A673 (cell line): Measurements from ENCODE around the gene SLC15A4. TPM values are rescaled to one million over a fixed set of nuclear protein-coding genes. Genes with fewer than 3 reads are reported as not detected.

ENCODE experiments used
- BruUV-seq: library from RNA; stranded (reverse); fragments of 400-500 nt; replicated peaks from 2 replicates; lab custom pipeline; 2021; lab: Mats Ljungman, UMichigan
- CTCF ChIA-PET: fragments of 300-600 bp; sonication (Branson Sonifier 250); formaldehyde crosslinking; loops from one replicate; lab custom pipeline; 2022; ENCODE audit warnings: antibody characterized with exemption; lab: Charles Lee
- POLR2A ChIA-PET: fragments of 300-600 bp; sonication (Branson Sonifier 250); formaldehyde crosslinking; loops from one replicate; lab custom pipeline; 2022; ENCODE audit warnings: antibody characterized with exemption; ENCODE audit not compliant: low non-redundant PET; lab: Charles Lee
- DNase-seq: peaks from one replicate; pipeline ENCODE4 v3.0.0-alpha.2; 2015; ENCODE audit warnings: low spot score
- H3K27ac ChIP-seq: fragments of 200-600 bp; sonication (generic); 2 replicates; pipeline ENCODE4 v1.5.1; 2016; ENCODE audit warnings: mixed run types, low read depth, mild to moderate bottlenecking, mixed read lengths, antibody characterized with exemption, low read length; ENCODE audit not compliant: poor library complexity, severe bottlenecking
- H3K27me3 ChIP-seq: fragments of 200-600 bp; sonication (generic); replicated peaks from 2 replicates; pipeline ENCODE4 v1.6.1; 2017; ENCODE audit warnings: mixed run types, low read depth, mild to moderate bottlenecking, mixed read lengths, antibody characterized with exemption, low read length; ENCODE audit not compliant: insufficient read depth, poor library complexity
- H3K36me3 ChIP-seq: fragments of 200-600 bp; sonication (generic); 2 replicates; pipeline ENCODE4 v1.6.1; 2016; ENCODE audit warnings: mixed run types, mild to moderate bottlenecking, mixed read lengths, antibody characterized with exemption, low read length; ENCODE audit not compliant: insufficient read depth, poor library complexity, severe bottlenecking
- H3K4me1 ChIP-seq: fragments of 200-600 bp; sonication (generic); 2 replicates; pipeline ENCODE4 v1.6.1; 2017; ENCODE audit warnings: mixed run types, mild to moderate bottlenecking, mixed read lengths, antibody characterized with exemption, low read length; ENCODE audit not compliant: insufficient read depth, poor library complexity, severe bottlenecking
- H3K4me3 ChIP-seq: fragments of 200-600 bp; sonication (generic); 2 replicates; pipeline ENCODE4 v1.5.1; 2016; ENCODE audit warnings: low read depth, mixed run types, mild to moderate bottlenecking, mixed read lengths, low read length; ENCODE audit not compliant: poor library complexity, severe bottlenecking
- H3K9me3 ChIP-seq: fragments of 200-600 bp; sonication (generic); 2 replicates; pipeline ENCODE4 v1.6.1; 2016; ENCODE audit warnings: mixed run types, low read depth, mild to moderate bottlenecking, mixed read lengths, antibody characterized with exemption, low read length; ENCODE audit not compliant: poor library complexity, severe bottlenecking
- CTCF ChIP-seq: fragments of 300-800, 200-600 bp; sonication (generic); conservative IDR thresholded peaks from 2 replicates; pipeline ENCODE4 v1.5.1; 2017; ENCODE audit warnings: low read depth, mild to moderate bottlenecking, antibody characterized with exemption, low read length, moderate library complexity, mixed read lengths
- EZH2 ChIP-seq: fragments of 200-600 bp; sonication (generic); IDR thresholded peaks from 2 replicates; pipeline ENCODE4 v1.6.1; 2017; ENCODE audit warnings: borderline replicate concordance, low read depth, mild to moderate bottlenecking, mixed read lengths, antibody characterized with exemption, low read length; ENCODE audit not compliant: poor library complexity, severe bottlenecking
- intact Hi-C: fragments of 100-400 bp; cut with micrococcal nuclease; formaldehyde crosslinking; loops from one replicate; pipeline ENCODE4 v1.10.0; 2022; ENCODE audit not compliant: unreplicated experiment
- total RNA-seq: library from RNA; stranded (reverse); gene quantifications from 2 replicates; pipeline ENCODE4 v1.2.3, GENCODE V29; 2021

Gene SLC15A4
- total RNA-seq, 1 experiment from 2014 or later, result 20.3 TPM

- DNase-seq, result peak; percentile 38
Observed at GRCh38 chr12:128810182-128811127, 13.3 kb downstream of the SLC15A4 start.

GRCh38 chr12:128808651-128809050 is 15.1 kb downstream of the SLC15A4 start:
- POLR2A ChIA-PET, result no interaction called here
- H3K27me3 ChIP-seq, result no peaks in the 10 kb centered on the region
- H3K27ac ChIP-seq, result no peak overlapping the region
- no TSS peak for BruUV-seq
- no peak overlapping the region for H3K4me3 ChIP-seq
- TF ChIP-seq EZH2, result no peak
- CTCF ChIA-PET, result no interaction called here
- H3K4me1 ChIP-seq, result peaks cover 8% of the 10 kb centered on the region
- DNase-seq, result no peak
- no peaks in the 10 kb centered on the region for H3K9me3 ChIP-seq
- peaks cover 33% of the 10 kb centered on the region for H3K36me3 ChIP-seq
- intact Hi-C loops, result no loop called here

More at GRCh38 chr12:128810182-128811127, 13.3 kb downstream of the SLC15A4 start:
- no peak overlapping the region for H3K4me3 ChIP-seq
- intact Hi-C loops, result no loop called here
- peaks cover 20% of the 10 kb centered on the region for H3K36me3 ChIP-seq
- BruUV-seq, result no TSS peak
- no peaks in the 10 kb centered on the region for H3K9me3 ChIP-seq
- POLR2A ChIA-PET, result no interaction called here
- H3K4me1 ChIP-seq, result peaks cover 8% of the 10 kb centered on the region
- H3K27ac ChIP-seq, result peak overlapping the region; percentile 30
- no peak for TF ChIP-seq CTCF
- no peak for TF ChIP-seq EZH2
- CTCF ChIA-PET, result no interaction called here
- no peaks in the 10 kb centered on the region for H3K27me3 ChIP-seq

- no peaks in the 10 kb centered on the region for H3K27me3 ChIP-seq
- no peak for DNase-seq
- intact Hi-C loops, result no loop called here
- no peak for TF ChIP-seq EZH2
- TF ChIP-seq CTCF, result no peak
- peaks cover 8% of the 10 kb centered on the region for H3K4me1 ChIP-seq
- H3K4me3 ChIP-seq, result no peak overlapping the region
- BruUV-seq, result no TSS peak
- CTCF ChIA-PET, result no interaction called here
- POLR2A ChIA-PET, result no interaction called here
- H3K27ac ChIP-seq, result no peak overlapping the region
- no peaks in the 10 kb centered on the region for H3K9me3 ChIP-seq
- peaks cover 34% of the 10 kb centered on the region for H3K36me3 ChIP-seq
Observed at GRCh38 chr12:128807161-128807724, 16.5 kb downstream of the SLC15A4 start.
